Lower lobe of right lung (tissue), 2 donors: ENCODE measurements around the gene RAB3GAP2. TPM values are rescaled to one million over a fixed set of nuclear protein-coding genes. Genes with fewer than 3 reads are reported as not detected.
"Not testable (repeated sequence)": the region's sequence is repeated elsewhere in the genome, so short reads cannot be mapped to it uniquely, and the experiment has no call there.

ENCODE experiments used
- ATAC-seq, 2 donors: fragments of 200-7000 bp; cut with Tn5 transposase; one replicate each; pipeline ENCODE4 v1.9.1; 2020 to 2022; ENCODE audit warnings: mild to moderate bottlenecking in 2 of 2, moderate library complexity in 2 of 2
- DNase-seq: peaks from one replicate; pipeline ENCODE4 v3.0.0-alpha.2; 2020
- H3K27ac ChIP-seq: fragments of 200-600 bp; one replicate; pipeline ENCODE4 v1.8.0; 2022
- H3K27me3 ChIP-seq: fragments of 200-600 bp; one replicate; pipeline ENCODE4 v1.8.0; 2022; ENCODE audit warnings: low read depth
- H3K36me3 ChIP-seq: fragments of 200-600 bp; one replicate; pipeline ENCODE4 v1.8.0; 2022; ENCODE audit warnings: mild to moderate bottlenecking
- H3K4me1 ChIP-seq: fragments of 200-600 bp; one replicate; pipeline ENCODE4 v1.8.0; 2022
- H3K4me3 ChIP-seq: fragments of 200-600 bp; one replicate; pipeline ENCODE4 v1.8.0; 2022; ENCODE audit warnings: mild to moderate bottlenecking
- H3K9me3 ChIP-seq: fragments of 200-600 bp; one replicate; pipeline ENCODE4 v1.8.0; 2022
- intact Hi-C: fragments of 100-400 bp; cut with DNase I; formaldehyde crosslinking; loops from one replicate; pipeline ENCODE4 v1.11.0; 2022
- total RNA-seq: library from RNA; stranded (reverse); fragmentation: NEBNext Ultra II Directional; extraction: Animal tissue kit (Norgen Biotek cat#: 25700); gene quantifications from one replicate; pipeline ENCODE4 v1.2.1, GENCODE V29; 2021
- TF ChIP-seq, protein P1 (sequence below): fragments of 200-600 bp; IDR thresholded peaks from one replicate; pipeline ENCODE4 v1.8.0; 2022; ENCODE audit warnings: antibody characterized with exemption, mild to moderate bottlenecking
- donor health status: DM: no; HTN: yes; CAD: no; lungs with severe emphysema.

RAB3GAP2 gene
- total RNA-seq, 1 donor from 2014 or later: 36.1 TPM

DNA sequence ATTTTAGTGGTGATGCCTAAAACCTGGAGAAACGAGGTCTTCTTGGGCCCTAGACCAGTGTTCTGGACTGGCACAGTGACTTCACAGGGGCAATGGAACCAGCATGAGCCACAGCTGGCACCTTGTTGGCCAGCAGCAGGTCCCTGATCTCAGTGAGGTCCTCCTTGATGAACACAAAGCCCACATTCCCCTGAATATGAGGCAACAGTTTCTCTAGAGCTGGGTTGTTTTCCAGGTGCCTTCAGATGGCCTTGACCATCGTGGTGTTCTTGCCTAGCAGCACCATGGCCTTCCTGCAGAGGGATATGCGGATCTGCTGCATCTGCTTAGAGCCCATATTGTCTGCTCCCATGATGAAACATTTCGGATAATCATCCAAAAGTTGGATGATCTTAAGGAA lies 44.9 kb upstream of the RAB3GAP2 start:
- Histone ChIP-seq H3K4me3 (no peak overlapping the region), H3K27me3 (no peaks in the 10 kb centered on the region), H3K4me1 (no peaks in the 10 kb centered on the region), H3K36me3 (no peaks in the 10 kb centered on the region), H3K27ac (no peak overlapping the region), H3K9me3 (no peaks in the 10 kb centered on the region)
- TF ChIP-seq, protein P1, sequence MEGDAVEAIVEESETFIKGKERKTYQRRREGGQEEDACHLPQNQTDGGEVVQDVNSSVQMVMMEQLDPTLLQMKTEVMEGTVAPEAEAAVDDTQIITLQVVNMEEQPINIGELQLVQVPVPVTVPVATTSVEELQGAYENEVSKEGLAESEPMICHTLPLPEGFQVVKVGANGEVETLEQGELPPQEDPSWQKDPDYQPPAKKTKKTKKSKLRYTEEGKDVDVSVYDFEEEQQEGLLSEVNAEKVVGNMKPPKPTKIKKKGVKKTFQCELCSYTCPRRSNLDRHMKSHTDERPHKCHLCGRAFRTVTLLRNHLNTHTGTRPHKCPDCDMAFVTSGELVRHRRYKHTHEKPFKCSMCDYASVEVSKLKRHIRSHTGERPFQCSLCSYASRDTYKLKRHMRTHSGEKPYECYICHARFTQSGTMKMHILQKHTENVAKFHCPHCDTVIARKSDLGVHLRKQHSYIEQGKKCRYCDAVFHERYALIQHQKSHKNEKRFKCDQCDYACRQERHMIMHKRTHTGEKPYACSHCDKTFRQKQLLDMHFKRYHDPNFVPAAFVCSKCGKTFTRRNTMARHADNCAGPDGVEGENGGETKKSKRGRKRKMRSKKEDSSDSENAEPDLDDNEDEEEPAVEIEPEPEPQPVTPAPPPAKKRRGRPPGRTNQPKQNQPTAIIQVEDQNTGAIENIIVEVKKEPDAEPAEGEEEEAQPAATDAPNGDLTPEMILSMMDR: no peak
- DNase-seq: no peak
- no peak for ATAC-seq
- intact Hi-C loops: no loop called here

DNA sequence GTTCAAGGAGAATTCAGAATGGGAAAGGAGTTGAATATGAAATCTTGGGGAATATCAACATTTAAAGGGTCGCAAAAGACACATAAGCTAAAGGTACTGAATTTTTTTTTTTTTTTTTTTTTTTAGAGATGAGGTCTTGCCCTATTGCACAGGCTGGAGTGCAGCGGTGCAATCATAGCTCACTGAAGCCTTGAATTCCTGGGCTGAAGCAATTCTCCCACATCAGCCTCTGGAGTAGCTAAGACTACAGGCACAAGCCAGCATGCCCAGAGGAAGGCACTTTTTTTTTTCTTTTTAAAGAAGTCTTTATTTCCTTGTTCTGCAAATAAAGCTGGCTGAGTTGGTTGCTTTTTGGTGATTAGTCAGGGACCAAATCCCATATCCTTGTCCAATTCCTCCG lies 44.1 kb upstream of the RAB3GAP2 start:
- no peak for ATAC-seq
- DNase-seq: no peak
- intact Hi-C loops: no loop called here
- Histone ChIP-seq H3K36me3 (no peaks in the 10 kb centered on the region), H3K4me1 (no peaks in the 10 kb centered on the region), H3K4me3 (no peak overlapping the region), H3K27ac (no peak overlapping the region), H3K9me3 (no peaks in the 10 kb centered on the region), H3K27me3 (no peaks in the 10 kb centered on the region)
- TF ChIP-seq, protein P1: no peak

GRCh38 chr1:220315070-220315839 lies 43.0 kb upstream of the RAB3GAP2 start:
- H3K27me3 ChIP-seq: no peaks in the 10 kb centered on the region
- DNase-seq: no peak
- TF ChIP-seq, protein P1: no peak
- ATAC-seq: no peak
- H3K4me3 ChIP-seq: no peak overlapping the region
- no peaks in the 10 kb centered on the region for H3K9me3 ChIP-seq
- no peak overlapping the region for H3K27ac ChIP-seq
- H3K36me3 ChIP-seq: no peaks in the 10 kb centered on the region
- no peaks in the 10 kb centered on the region for H3K4me1 ChIP-seq
- intact Hi-C loops: no loop called here

- H3K4me3 ChIP-seq: no peak overlapping the region
- ATAC-seq: no peak
- H3K27me3 ChIP-seq: no peaks in the 10 kb centered on the region
- no peaks in the 10 kb centered on the region for H3K9me3 ChIP-seq
- intact Hi-C loops: no loop called here
- no peak overlapping the region for H3K27ac ChIP-seq
- TF ChIP-seq, protein P1: no peak
- DNase-seq: no peak
- H3K4me1 ChIP-seq: no peaks in the 10 kb centered on the region
- H3K36me3 ChIP-seq: no peaks in the 10 kb centered on the region
Measured at GRCh38 chr1:220313576-220313975, 41.3 kb upstream of the RAB3GAP2 start.

DNA sequence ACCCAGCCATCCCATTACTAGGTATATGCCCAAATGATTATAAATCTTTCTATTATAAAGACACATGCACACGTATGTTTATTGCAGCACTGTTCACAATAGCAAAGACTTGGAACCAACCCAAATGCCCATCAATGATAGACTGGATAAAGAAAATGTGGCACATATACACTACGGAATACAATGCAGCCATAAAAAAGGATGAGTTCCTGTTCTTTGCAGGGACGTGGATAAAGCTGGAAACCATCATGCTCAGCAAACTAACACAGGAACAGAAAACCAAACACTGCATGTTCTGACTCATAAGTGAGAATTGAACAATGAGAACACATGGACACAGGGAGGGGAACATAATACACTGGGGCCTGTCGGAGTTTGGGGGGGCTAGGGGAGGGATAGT lies 37.9 kb upstream of the RAB3GAP2 start:
- not testable (repeated sequence) for H3K36me3 ChIP-seq

DNA sequence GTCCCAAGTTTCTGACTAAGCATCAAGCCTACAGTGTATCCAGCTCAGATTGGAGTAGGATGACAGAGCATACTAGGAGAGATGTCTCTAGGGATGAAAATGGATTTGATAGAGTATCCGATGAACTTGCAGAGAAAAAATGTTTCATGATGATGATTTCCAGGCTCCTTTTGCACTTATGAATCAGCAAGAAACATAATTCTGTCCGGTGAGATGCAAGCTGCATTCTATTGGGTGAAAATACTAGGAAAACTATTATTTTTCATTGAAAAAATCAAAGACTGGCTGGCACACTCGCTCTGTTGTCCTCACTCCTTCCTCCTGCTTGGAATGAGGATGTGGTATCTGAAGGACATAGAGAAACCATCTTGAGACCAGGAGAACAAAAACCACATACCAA lies 35.4 kb upstream of the RAB3GAP2 start:
- ATAC-seq (no peak), DNase-seq (no peak)
- no peaks in the 10 kb centered on the region for H3K4me1 ChIP-seq
- TF ChIP-seq, protein P1: no peak
- H3K36me3 ChIP-seq: no peaks in the 10 kb centered on the region
- H3K27me3 ChIP-seq: no peaks in the 10 kb centered on the region
- no peak overlapping the region for H3K27ac ChIP-seq
- H3K9me3 ChIP-seq: no peaks in the 10 kb centered on the region
- intact Hi-C loops: no loop called here
- H3K4me3 ChIP-seq: no peak overlapping the region

More for the DNA sequence above, 37.9 kb upstream of the RAB3GAP2 start:
- H3K9me3 ChIP-seq, ATAC-seq, intact Hi-C loops, H3K4me3 ChIP-seq, DNase-seq, H3K27me3 ChIP-seq, H3K4me1 ChIP-seq, H3K27ac ChIP-seq: not testable (repeated sequence)
